Prostate gland (tissue), 2 donors: ENCODE measurements around the gene SGCA.

Source experiments
- CTCF ChIP-seq, 4 experiments: fragments of 200-600 bp in 2 of 4; fragments of 450-650 bp in 2 of 4; sonication (generic) in 2 of 4; IDR thresholded peaks; 1 replicate in 3 of 4; 2 replicates in 1 of 4; pipeline ENCODE4 v1.5.1; 2016 to 2019; ENCODE audit warnings: antibody characterized with exemption in 4 of 4, mild to moderate bottlenecking in 2 of 4, moderate library complexity in 2 of 4
- POLR2AphosphoS5 ChIP-seq: sonication (generic); formaldehyde crosslinking; IDR thresholded peaks from one replicate; pipeline ENCODE4 v1.6.1; 2017; ENCODE audit warnings: antibody characterized with exemption

GRCh38 chr17:50181144-50181543 is 15.3 kb downstream of the SGCA start:
- TF ChIP-seq POLR2AphosphoS5 (no peak), CTCF (IDR thresholded peaks at IDR 0.05) (no peak)
